AG09309 (cell line): ENCODE measurements around the gene PRRT1B.

Experiments used
- DNase-seq: peaks from one replicate; pipeline ENCODE4 v3.0.0-alpha.2; 2010; ENCODE audit warnings: low read depth
- H3K4me3 ChIP-seq: 2 replicates; pipeline ENCODE4 v1.5.1; 2011; ENCODE audit warnings: mild to moderate bottlenecking, low read depth, low read length, moderate library complexity; ENCODE audit not compliant: control insufficient read depth
- CTCF ChIP-seq: IDR thresholded peaks from 2 replicates; pipeline ENCODE4 v1.5.1; 2011; ENCODE audit warnings: mild to moderate bottlenecking, low read depth, low read length, inconsistent platforms; ENCODE audit not compliant: insufficient read depth, control insufficient read depth; ENCODE audit errors: missing control alignments

Gene PRRT1B

DNA sequence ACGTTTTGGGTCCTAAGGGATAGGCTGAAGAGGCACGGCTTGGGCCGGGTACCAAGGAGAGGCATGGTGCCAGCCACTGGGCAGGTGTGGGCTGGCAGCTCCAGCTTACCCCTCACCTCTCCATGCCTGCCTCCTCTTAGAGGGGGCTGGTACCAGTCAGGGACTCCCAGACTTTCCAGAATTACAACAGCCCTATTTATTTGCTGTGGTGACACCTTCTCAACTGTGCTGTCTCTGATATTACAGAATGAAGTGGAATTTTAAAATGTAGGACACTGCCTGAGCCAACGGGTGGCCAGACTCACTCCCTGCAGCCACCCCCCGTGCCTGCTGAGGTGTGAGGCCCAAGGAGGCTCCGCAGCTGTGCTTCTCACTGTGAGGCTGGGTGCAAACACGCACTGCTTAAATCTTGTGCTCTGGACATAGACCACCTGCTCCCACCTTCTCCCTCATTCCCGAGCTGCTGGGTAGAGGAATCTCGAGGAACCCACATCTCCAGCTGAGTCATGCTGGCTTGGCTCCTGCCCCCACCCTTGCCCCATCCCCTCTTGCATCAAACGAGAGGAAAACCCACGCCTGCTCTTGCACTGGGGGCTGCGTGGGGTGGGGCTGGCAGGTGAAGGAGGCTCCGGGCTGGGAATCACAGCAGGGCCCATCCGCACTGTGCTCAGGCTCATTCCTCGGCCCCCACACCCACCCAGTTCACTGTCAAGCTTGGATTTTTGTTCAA, 47.9 kb downstream of the PRRT1B start:
- DNase-seq = no peak
- TF ChIP-seq CTCF = no peak
- H3K4me3 ChIP-seq = no peak overlapping the region

- DNase-seq = no peak
- H3K4me3 ChIP-seq = no peak overlapping the region
- no peak for TF ChIP-seq CTCF
Observed at GRCh38 chr9:131593936-131594665, 48.8 kb downstream of the PRRT1B start.

DNA sequence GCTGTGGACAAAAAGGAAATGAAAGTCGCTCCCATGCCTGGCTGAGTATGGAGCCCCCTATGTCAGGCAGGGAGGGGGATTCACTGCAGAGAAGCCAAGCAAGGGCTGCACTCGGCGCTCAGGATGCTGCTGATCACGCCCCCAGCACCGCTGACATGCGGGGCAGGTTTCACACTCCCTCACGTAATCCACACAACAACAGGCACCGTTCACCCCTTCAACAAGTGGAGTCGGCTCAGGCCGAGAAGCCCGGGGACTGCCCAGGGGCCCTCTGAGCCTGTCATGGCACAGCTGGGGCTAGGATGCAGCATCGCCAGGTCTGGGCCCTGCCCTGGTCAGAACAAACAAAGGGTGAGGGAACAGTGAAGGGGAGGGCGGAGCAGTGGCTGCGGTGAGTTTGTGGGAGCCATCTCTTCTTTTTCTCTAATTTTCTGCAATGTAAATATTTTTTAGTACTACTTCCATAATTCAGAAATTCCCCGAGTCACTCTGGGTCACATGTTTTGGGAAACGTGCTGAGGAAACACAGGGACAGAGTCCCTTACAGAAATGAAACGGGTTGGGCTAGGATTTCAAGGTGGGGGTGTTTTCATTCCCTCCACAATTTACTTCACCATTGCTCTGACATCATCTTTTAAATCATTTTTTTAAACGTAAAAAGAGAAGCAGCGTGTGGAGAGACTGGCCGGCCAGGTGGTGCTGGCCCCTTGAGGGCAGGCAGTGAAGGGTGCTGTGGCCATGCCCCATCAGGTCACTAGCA, 49.8 kb downstream of the PRRT1B start:
- no peak for TF ChIP-seq CTCF
- no peak overlapping the region for H3K4me3 ChIP-seq
- no peak for DNase-seq

- DNase-seq = no peak
- no peak for TF ChIP-seq CTCF
- H3K4me3 ChIP-seq = no peak overlapping the region
Observed at GRCh38 chr9:131595696-131596429, 50.5 kb downstream of the PRRT1B start.

DNA sequence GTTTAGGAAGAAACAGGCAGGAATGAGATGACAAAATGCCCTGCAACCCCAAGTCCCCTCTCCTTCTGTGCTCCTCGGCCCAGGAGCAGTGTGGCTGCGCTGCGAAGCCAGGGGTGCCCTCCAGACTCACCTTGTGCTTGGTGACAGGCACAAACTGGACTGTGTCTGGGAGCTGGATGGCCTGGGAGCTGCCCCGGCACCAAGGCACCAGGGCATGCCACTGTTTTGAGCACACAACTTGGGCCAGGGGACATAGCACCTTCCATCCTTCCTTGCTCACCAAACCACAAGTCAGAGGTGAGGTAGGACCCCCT, 51.1 kb downstream of the PRRT1B start:
- H3K4me3 ChIP-seq = no peak overlapping the region
- DNase-seq = no peak
- TF ChIP-seq CTCF = no peak

DNA sequence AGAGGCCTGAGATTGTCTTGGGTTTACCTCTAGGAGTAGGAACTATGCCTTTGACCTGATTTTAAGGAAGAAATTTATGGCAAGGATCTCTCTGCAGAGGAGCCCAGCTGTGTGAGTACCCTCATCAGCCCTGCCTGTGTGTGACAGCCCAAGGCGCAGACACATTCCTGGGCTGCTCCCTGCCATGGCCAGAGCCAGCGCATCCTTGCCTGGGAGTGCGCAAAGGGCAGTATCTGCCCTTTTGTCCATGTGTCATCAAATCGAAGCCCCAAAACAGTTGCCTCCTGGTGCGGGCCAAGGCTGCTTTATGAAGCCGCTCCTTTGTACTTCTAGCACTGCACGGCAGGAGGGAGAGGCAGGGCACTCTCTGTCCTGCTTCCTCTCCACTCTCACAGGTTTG, 51.9 kb downstream of the PRRT1B start:
- H3K4me3 ChIP-seq = no peak overlapping the region
- DNase-seq = no peak
- TF ChIP-seq CTCF = no peak
